C4-2B (cell line): ENCODE data around the gene DDA1.

Experiments
- CTCF ChIP-seq: fragments of 450-650 bp; conservative IDR thresholded peaks from 2 replicates; pipeline ENCODE4 v1.5.1; 2017; ENCODE audit warnings: mild to moderate bottlenecking
- ZFX ChIP-seq: fragments of 450-650 bp; IDR thresholded peaks from 2 replicates; pipeline ENCODE4 v1.6.1; 2017

- TF ChIP-seq CTCF (no peak), ZFX (no peak)
Measured at GRCh38 chr19:17328517-17329365, 19.4 kb downstream of the DDA1 start.
